HG03457 (cell line): Measurements from ENCODE around the gene PDCD6IP.
"Not testable (repeated sequence)": the region's sequence is repeated elsewhere in the genome, so short reads cannot be mapped to it uniquely, and the experiment has no call there.

ENCODE experiments used
- ATAC-seq: cut with Tn5 transposase; IDR thresholded peaks from one replicate; pipeline ENCODE4 v1.9.1; 2021; ENCODE audit warnings: moderate number of reproducible peaks; ENCODE audit not compliant: unreplicated experiment

The PDCD6IP gene

GRCh38 chr3:33798418-33799201 lies at the start of gene PDCD6IP:
PDCD6IP (plus strand) TSS chr3:33798630; CDS start chr3:33798729, 99 bp downstream.
- peak; percentile 71 for ATAC-seq

DNA sequence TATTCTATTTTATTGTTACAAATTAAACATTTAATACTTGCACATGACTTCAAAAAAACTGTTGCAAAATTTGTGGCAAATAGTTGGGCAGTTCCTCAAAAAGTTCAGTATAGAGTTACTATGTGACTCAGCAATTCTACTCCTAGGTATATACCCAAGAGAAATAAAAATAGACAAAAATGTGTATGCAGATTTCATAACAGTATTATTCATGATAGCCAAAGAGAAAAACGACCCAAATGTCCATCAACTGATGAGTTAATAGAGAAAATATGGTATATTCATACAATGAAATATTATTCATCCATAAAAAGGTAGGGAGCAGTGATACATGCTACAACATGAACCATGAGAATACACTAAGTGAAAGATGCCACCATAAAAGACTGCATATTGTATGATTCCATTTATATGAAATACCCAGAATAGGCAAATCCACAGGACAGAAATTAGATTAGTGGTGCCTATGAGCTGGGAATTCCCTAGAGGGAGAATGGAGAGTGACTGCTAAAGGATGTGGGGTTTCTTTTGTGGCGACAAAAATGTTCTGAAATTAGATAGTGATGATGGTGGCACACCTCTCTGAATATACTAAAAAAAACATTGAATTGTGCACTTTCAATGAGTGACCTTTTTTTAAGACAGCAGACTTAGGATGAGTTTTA lies 48.8 kb upstream of the PDCD6IP start:
- no peak for ATAC-seq

- no peak for ATAC-seq
Measured at GRCh38 chr3:33750211-33750548, 48.2 kb upstream of the PDCD6IP start.

DNA sequence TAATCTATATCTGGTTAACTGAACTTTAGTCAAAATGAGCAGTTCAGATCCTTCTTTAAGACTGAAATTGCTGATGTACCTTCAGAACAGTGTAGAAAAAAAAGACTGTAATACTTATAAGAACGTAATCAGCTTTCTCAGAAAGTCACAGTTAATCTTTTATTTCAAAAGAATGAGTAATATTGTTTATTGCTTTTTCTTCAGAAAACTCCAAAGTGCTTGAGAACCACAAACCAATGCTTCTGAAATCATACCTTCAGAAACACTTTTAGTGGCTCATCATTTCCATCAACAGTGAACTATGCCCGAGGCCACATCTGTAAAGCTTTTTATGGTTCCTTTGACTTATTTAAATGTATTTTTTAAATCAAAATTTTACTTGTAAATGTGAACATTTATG lies 47.1 kb upstream of the PDCD6IP start:
- no peak for ATAC-seq

DNA sequence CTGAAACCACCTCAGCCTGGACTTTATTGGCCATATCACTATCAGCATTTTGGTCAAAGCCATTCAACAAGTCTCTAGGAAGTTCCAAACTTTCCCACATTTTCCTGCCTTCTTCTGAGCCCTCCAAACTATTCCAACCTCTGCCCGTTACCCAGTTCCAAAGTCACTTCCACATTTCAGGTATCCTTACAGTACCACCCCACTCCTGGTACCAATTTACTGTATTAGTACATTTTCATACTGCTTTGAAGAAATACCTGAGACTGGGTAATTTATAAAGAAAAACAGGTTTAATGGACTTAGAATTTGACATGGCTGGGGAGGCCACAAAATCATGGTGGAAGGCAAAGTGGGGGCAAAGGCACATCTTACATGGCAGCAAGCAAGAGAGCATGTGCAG lies 44.0 kb upstream of the PDCD6IP start:
- ATAC-seq = not testable (repeated sequence)

DNA sequence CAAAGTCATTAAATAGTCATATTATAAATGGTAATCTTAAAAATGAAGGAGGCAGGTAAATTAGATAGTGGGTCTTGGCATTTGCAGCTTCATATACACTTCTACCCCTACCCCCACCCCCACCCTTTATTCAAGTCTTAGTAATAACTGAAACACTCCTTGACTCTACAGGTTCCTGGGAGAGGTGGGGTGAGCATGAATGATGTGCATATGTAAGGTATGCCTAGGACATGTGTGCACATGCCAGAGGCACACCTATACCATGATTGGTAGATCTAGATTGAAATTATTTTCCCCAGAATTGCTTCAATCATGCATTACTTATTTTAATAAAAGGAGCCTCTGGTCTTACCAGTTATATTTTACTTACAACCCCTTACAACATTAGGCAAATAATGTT lies 40.1 kb upstream of the PDCD6IP start:
- no peak for ATAC-seq

DNA sequence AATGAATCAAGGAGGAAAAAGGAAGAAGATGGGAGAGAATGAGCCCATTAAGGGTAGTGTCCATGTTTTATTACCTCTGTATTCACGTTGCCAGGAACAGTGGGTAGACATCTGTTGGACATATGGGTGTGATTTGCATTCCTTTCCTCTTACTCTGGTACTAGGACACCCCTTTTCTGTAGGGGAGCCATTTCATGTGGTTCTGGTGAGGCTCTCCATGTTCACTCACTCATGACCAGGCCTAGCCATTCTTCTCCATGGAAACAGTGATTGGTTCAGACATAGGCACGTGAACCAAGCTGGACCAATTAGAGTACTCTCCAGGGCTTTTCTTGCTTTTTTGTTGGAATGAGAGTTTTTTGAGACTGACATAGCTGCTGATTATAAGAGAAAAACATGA lies 39.6 kb upstream of the PDCD6IP start:
- ATAC-seq = no peak

GRCh38 chr3:33768578-33769330 lies 29.7 kb upstream of the PDCD6IP start:
- ATAC-seq = no peak

GRCh38 chr3:33773637-33774036 lies 24.8 kb upstream of the PDCD6IP start:
- ATAC-seq = no peak

GRCh38 chr3:33775363-33775762 lies 23.1 kb upstream of the PDCD6IP start:
- no peak for ATAC-seq

DNA sequence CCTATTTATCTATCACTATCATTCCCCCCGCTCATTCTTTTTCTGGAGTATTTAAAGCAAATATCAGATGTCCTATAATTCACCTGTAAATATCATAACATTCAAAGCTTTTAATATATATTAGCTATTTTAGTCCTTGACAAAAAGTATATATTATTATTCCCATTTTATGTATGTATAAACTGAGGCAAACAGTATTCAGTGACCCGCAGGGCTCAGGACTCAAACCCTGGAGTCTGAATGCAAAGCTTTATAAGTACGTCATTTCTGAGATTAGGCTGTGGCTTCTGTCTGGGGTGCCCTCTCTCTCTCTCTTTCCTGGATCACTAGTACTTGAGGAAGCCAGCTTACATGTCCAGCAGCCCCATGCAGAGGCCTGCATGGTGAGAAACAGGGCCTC lies 20.4 kb upstream of the PDCD6IP start:
- ATAC-seq = no peak

DNA sequence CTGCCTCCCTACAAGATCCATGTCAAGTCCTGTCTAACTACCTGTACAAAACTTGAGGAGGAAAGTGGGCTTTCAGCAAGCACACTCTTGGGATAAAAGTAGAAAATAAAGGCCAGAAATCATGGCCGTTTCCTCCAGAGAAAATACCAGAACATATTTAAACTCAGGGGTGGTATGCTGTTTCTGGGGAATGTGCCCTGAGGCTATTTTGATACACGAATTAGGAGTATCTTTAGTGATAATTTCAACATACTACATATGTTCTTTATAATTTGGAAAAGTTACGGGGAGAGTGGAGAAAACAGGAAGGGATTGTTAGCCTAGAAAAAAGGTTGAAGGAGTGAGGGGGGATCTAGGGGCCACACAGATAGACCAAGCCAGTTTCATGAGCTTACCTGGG lies 18.7 kb upstream of the PDCD6IP start:
- no peak for ATAC-seq

DNA sequence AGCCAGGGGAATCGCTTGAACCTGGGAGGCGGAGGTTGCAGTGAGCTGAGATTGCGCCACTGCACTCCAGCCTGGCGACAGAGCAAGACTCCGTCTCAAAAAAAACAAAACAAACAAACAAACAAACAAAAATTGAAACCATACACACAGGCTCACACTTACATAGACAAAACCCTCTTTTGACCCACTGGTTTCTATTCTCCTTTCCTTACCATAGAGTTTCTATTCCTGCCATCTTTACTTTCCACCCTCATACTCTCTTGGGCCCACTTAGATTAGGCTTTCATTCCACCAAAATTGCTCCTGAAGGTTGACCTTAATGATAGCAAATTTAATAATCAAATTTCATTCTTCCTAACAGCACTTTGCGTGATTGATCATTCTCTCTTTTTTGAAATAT lies 17.0 kb upstream of the PDCD6IP start:
- not testable (repeated sequence) for ATAC-seq

DNA sequence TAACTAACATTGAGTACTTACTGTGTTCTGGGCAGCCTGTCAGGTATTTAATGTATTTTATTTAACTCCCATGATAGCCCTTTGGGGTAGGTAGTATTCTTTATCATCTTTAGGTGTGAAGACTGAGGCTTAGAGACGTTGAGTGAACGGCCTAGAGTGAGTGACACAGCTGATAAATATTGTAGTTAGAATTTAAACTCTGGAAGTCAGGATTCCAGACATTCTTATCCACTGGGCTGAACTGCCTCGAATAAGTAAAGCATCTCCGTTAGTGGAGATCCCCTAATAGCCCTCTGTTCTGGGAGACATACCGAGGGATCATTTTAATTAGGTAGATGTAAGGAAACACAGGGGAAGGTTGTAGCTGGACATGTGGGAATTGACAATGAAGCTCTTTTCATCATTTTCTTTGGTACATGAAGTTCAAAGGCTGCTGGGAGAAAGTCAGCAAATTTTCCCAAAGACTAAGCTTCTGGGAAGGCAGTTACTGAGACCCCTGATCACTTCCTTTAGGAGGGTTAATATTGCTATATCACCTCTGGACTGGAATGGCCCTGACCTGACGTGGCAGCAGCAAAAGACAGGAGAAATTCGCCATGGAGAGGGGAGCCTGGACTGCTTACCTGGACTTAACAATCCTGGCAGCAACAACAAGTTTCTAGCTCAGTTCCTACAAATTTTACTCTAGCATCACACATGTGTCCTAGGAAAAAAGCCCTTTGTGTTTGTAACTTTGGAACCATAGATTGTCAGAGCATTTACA lies 11.7 kb upstream of the PDCD6IP start:
- no peak for ATAC-seq

- ATAC-seq = peak; percentile 44
Measured at GRCh38 chr3:33787328-33788009, 11.0 kb upstream of the PDCD6IP start.

GRCh38 chr3:33789183-33789954 lies 9.1 kb upstream of the PDCD6IP start:
- ATAC-seq = no peak

GRCh38 chr3:33790091-33790490 lies 8.3 kb upstream of the PDCD6IP start:
- no peak for ATAC-seq

DNA sequence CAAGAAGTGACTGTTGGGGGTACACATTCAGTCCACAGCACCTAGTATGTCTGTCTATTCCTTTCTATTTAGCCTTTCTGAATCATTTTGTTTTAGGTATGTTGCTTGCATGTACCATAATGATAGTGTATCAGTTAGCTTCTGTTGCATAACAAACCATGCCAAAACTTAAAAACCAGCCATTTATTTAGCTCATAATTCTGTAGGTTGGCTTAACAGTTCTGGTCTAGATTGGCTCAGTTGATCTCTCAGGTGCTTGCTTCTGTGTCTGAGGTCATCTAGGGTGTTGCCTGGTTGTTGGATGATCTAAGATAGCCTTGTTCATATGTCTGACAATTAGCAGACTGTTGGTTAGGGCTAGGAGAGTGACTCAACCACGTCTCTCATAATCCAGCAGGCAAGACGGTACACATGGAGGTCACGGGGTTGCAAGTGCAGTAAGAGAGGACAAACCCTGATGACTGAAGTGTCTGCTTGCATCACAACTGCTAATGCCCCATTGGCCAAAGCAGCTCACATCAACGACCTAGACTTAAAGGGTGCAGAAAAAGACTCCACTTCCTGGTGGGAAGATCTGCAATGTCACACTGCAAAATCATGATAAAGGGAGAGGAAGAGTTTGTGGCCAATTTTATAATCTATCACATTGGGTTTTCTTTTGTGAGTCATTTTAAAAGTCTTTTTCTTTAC lies 6.8 kb upstream of the PDCD6IP start:
- ATAC-seq = no peak

GRCh38 chr3:33792167-33792892 lies 6.1 kb upstream of the PDCD6IP start:
- no peak for ATAC-seq
